Astrocyte of the cerebellum (primary cell): Measurements from ENCODE around the gene FIGNL1.

Source experiments
- DNase-seq: peaks from one replicate; pipeline ENCODE4 v3.0.0-alpha.2; 2011; ENCODE audit warnings: low read depth
- H3K4me3 ChIP-seq: 2 replicates; pipeline ENCODE4 v1.5.1; 2011; ENCODE audit warnings: mild to moderate bottlenecking, low read depth, low read length, moderate library complexity
- CTCF ChIP-seq: IDR thresholded peaks from 2 replicates; pipeline ENCODE4 v1.5.1; 2012; ENCODE audit warnings: low read length, low read depth, moderate library complexity, mild to moderate bottlenecking; ENCODE audit errors: missing control alignments
- in situ Hi-C: cut with HindIII; loops from 2 replicates; pipeline ENCODE4 v1.10.0; 2017; ENCODE audit warnings: low sequenced_read_pairs

The FIGNL1 gene

GRCh38 chr7:50473531-50473930, 23.4 kb upstream of the FIGNL1 start:
- no peak for TF ChIP-seq CTCF
- in situ Hi-C loops, result no loop called here
- no peak overlapping the region for H3K4me3 ChIP-seq
- DNase-seq, result no peak

DNA sequence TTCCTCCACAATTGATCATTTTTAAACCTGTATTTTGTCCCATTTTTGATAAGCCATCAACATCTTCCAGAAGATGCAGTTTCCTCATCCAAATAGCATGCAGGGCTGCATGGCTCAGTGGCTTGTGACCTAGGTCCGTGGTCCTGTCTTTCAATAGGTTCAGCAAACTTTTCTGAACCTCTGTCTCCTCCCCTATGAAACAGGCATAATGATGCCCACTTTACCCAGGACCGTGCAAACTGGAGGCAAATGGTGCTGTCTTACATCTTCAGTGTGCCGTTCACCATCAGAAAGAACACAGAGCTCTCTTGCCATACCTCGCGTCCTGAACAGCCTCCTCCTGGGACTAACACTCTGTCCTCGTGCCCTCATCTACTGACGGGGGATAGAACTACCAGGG, 22.3 kb upstream of the FIGNL1 start:
- DNase-seq, result no peak
- TF ChIP-seq CTCF, result no peak
- H3K4me3 ChIP-seq, result no peak overlapping the region
- in situ Hi-C loops, result no loop called here

- H3K4me3 ChIP-seq, result no peak overlapping the region
- in situ Hi-C loops, result no loop called here
- TF ChIP-seq CTCF, result no peak
- no peak for DNase-seq
Observed at GRCh38 chr7:50471970-50472369, 21.8 kb upstream of the FIGNL1 start.

DNA sequence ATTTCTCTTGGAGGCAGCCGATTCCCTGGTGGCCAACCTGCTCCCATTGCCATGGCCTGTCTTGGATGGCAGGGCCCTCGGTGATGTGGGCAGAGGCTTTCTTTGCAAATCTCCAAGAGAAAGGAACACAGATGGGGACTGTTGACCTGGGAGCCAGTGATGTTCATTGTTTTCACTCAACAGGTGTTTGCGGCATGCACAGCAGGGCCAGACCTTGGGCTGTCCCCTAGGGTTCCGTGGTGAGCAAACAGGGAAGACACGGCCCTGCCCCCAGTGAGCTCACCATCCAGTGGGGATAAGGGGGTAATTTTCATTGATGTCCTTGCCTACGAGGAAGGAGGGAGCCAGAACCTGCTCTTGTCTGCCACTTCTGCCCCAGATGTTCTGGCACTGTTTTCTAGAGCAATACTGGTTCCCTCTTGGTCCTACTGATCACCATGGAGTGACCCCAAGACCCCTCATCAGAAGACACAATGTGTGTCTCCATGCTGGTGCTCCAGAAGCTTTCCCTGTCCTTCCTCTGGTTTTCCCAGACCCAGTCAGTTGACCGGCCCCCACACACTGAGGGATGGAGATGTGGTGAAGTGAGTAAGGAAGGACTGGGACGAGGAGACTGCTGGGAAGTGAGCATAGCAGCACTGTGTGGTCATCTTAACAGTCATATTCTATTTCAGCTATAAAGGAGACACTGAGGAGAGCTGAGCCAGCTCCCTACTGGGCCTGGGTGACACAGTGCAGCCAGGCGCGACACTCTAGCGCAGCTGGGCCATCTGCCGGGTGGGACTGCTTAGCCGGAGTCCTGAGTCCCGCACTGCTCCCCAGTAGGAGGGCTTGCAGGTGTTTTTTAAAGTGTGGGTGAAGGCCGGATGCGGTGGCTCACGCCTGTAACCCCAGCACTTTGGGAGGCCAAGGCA, 20.4 kb upstream of the FIGNL1 start:
- no peak overlapping the region for H3K4me3 ChIP-seq
- TF ChIP-seq CTCF, result no peak
- in situ Hi-C loops, result no loop called here
- no peak for DNase-seq

DNA sequence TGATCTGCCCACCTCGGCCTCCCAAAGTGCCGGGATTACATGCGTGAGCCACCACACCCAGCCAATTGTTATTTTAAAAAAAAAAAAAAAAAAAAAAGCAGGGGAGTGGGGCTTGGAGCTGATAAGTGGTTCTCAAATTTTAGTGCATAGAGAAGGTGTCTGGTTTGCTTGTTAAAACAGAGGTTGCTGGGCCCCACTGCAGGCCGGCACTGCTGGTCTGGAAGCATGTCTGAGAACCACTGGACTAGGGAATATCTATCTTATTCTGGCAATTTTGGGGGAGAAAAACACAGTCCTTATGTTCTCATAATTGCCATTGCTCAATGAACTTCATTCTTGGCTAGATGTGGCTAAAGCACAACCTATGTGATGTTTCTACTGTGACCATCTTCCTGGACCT, 19.0 kb upstream of the FIGNL1 start:
- DNase-seq, result no peak
- no peak overlapping the region for H3K4me3 ChIP-seq
- TF ChIP-seq CTCF, result no peak
- in situ Hi-C loops, result no loop called here

DNA sequence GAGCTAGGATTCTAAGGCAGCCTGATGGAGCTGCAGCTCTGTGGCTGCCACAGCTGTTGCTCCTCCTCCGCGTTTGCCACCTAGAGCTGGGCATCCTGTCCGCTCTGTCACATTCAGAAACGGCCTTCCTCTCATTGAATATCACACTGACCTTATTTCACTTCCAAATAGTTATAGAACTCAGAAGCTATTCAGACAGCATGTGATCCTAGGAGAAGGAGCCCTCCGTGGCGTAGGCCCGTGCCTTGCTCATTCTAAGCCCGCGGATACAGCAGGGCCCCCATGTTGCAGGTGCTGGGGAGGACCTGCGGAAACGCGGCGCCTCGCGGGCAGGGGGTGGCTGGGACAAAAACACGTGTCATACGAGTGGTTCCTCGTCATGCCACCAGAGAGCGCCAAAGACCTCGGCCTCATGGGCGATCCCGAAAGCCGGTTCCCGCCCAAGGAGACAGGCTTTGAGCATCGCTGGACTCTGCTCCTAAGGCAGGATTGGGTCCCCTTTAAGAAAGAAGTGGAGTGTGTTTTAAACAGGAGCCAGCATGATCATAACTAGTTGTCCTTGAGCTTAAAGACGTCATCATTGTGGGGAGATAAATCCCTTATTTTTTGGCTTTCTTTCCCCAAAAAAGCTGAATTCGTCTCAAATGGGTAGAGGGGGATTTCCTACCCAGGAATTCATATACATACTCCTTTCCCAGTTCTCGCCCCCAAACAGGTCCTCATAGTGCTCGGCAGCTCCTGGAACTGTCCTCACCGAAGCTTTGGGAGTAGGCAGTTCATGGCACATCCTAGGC, 17.9 kb upstream of the FIGNL1 start:
- DNase-seq, result peak; percentile 32
- in situ Hi-C loops, result no loop called here
- peak; percentile 90 for TF ChIP-seq CTCF
- H3K4me3 ChIP-seq, result no peak overlapping the region
